BE2C (cell line): Measurements from ENCODE around the gene STARD3.

Experiments
- DNase-seq: peaks from one replicate; pipeline ENCODE4 v3.0.0-alpha.2; 2020
- H3K27me3 ChIP-seq: fragments of 250-450 bp; sonication (Bioruptor Pico); 2 replicates; pipeline ENCODE4 v1.5.1; 2020; ENCODE audit warnings: mild to moderate bottlenecking
- H3K36me3 ChIP-seq: fragments of 250-450 bp; sonication (Bioruptor Pico); 2 replicates; pipeline ENCODE4 v1.5.1; 2020; ENCODE audit warnings: mild to moderate bottlenecking
- H3K4me1 ChIP-seq: fragments of 250-450 bp; sonication (Bioruptor Pico); 2 replicates; pipeline ENCODE4 v1.5.1; 2020
- H3K4me3 ChIP-seq: 2 replicates; pipeline ENCODE4 v1.5.1; 2011; ENCODE audit warnings: low read depth, low read length
- H3K9me3 ChIP-seq: fragments of 250-450 bp; sonication (Bioruptor Pico); 2 replicates; pipeline ENCODE4 v1.5.1; 2020
- TF ChIP-seq, protein P1 (sequence below): IDR thresholded peaks from 2 replicates; pipeline ENCODE4 v1.5.1; 2012; ENCODE audit warnings: mild to moderate bottlenecking, low read depth, low read length

The STARD3 gene

DNA sequence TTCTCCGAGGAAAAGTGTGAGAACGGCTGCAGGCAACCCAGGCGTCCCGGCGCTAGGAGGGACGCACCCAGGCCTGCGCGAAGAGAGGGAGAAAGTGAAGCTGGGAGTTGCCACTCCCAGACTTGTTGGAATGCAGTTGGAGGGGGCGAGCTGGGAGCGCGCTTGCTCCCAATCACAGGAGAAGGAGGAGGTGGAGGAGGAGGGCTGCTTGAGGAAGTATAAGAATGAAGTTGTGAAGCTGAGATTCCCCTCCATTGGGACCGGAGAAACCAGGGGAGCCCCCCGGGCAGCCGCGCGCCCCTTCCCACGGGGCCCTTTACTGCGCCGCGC lies 62.8 kb downstream of the STARD3 start, which contains the start of gene ERBB2:
Gene ERBB2 (plus strand): TSS at position 247 of the 330 bp plus-strand sequence. CDS start 175 bp downstream, outside the sequence.
- TF ChIP-seq, protein P1, sequence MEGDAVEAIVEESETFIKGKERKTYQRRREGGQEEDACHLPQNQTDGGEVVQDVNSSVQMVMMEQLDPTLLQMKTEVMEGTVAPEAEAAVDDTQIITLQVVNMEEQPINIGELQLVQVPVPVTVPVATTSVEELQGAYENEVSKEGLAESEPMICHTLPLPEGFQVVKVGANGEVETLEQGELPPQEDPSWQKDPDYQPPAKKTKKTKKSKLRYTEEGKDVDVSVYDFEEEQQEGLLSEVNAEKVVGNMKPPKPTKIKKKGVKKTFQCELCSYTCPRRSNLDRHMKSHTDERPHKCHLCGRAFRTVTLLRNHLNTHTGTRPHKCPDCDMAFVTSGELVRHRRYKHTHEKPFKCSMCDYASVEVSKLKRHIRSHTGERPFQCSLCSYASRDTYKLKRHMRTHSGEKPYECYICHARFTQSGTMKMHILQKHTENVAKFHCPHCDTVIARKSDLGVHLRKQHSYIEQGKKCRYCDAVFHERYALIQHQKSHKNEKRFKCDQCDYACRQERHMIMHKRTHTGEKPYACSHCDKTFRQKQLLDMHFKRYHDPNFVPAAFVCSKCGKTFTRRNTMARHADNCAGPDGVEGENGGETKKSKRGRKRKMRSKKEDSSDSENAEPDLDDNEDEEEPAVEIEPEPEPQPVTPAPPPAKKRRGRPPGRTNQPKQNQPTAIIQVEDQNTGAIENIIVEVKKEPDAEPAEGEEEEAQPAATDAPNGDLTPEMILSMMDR, result no peak
- no peaks in the 10 kb centered on the region for H3K36me3 ChIP-seq
- no peaks in the 10 kb centered on the region for H3K4me1 ChIP-seq
- peaks cover 47% of the 10 kb centered on the region for H3K27me3 ChIP-seq
- no peak for DNase-seq
- H3K4me3 ChIP-seq, result no peak within 1 kb of the TSS
- no peaks in the 10 kb centered on the region for H3K9me3 ChIP-seq

DNA sequence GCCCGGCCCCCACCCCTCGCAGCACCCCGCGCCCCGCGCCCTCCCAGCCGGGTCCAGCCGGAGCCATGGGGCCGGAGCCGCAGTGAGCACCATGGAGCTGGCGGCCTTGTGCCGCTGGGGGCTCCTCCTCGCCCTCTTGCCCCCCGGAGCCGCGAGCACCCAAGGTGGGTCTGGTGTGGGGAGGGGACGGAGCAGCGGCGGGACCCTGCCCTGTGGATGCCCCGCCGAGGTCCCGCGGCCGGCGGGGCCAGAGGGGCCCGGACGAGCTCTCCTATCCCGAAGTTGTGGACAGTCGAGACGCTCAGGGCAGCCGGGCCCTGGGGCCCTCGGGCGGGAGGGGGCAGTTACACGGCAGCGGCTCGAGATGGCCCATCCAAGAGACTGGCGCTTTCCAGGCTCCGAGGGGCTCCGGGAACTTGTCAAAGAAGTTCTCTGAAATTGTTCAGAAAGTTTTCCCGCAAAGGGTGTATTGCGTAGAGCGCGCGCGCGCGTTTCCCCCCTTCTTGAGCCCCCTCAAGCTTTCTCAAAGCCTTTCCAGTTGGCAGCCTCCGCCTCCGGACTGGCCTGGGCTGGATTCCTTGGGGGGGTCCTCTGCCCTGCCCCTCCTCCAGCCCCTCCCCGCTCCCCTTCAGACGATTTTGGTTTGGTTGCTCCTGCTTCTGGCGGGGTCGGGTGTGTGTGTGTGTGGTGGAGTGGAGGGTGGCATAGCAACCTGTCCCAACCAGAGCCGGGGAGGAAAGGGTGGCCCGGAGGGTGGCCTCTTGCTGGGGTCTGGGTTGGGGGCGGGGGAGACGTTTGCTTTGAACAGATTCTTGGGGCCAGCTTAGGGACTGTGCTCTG lies 63.4 kb downstream of the STARD3 start:
- no peaks in the 10 kb centered on the region for H3K36me3 ChIP-seq
- TF ChIP-seq, protein P1, result no peak
- H3K4me3 ChIP-seq, result no peak overlapping the region
- H3K27me3 ChIP-seq, result peaks cover 50% of the 10 kb centered on the region
- no peaks in the 10 kb centered on the region for H3K4me1 ChIP-seq
- no peak for DNase-seq
- H3K9me3 ChIP-seq, result no peaks in the 10 kb centered on the region

- DNase-seq, result no peak
- Histone ChIP-seq H3K4me1 (no peaks in the 10 kb centered on the region), H3K27me3 (peaks cover 50% of the 10 kb centered on the region), H3K4me3 (no peak overlapping the region), H3K9me3 (no peaks in the 10 kb centered on the region), H3K36me3 (no peaks in the 10 kb centered on the region)
- TF ChIP-seq, protein P1, result no peak
These were observed 64.3 kb downstream of the STARD3 start for GRCh38 chr17:39701012-39701783.

GRCh38 chr17:39701784-39702422 lies 65.0 kb downstream of the STARD3 start:
- Histone ChIP-seq H3K27me3 (peaks cover 50% of the 10 kb centered on the region), H3K36me3 (no peaks in the 10 kb centered on the region), H3K4me1 (no peaks in the 10 kb centered on the region), H3K9me3 (no peaks in the 10 kb centered on the region), H3K4me3 (no peak overlapping the region)
- TF ChIP-seq, protein P1, result no peak
- DNase-seq, result no peak

GRCh38 chr17:39702901-39703893 lies 66.3 kb downstream of the STARD3 start:
- Histone ChIP-seq H3K9me3 (no peaks in the 10 kb centered on the region), H3K4me1 (no peaks in the 10 kb centered on the region), H3K27me3 (peaks cover 50% of the 10 kb centered on the region), H3K4me3 (no peak overlapping the region), H3K36me3 (no peaks in the 10 kb centered on the region)
- TF ChIP-seq, protein P1, result no peak
- no peak for DNase-seq
